ENCODE data around the gene RAB1A. TPM values are rescaled to one million over a fixed set of nuclear protein-coding genes. Genes with fewer than 3 reads are reported as not detected.

Gene RAB1A
- total and polyA plus RNA-seq, 10 of the 15 experiments (the other 5 are each of a cell fraction or from before 2014, with no cell fraction given) = 48.9 to 171 (median 83.4) TPM

- TF ChIP-seq ELK1 (IDR thresholded peaks at IDR 0.05; ENCODE audit: low read depth, low read length) = no peak; the same call in 1 of the 2 replicates
- TF ChIP-seq ZBTB11 (CRISPR knock-in tag; IDR thresholded peaks at IDR 0.05) = no peak
- no peak for TF ChIP-seq USF1 (IDR thresholded peaks at IDR 0.05; ENCODE audit: borderline replicate concordance, extremely low read length, insufficient read depth, low read depth, low read length)
- no peak for TF ChIP-seq BCLAF1 (IDR thresholded peaks at IDR 0.05)
- peak; percentile 65; the same call in 1 of the 2 replicates for TF ChIP-seq SMAD5 (IDR thresholded peaks at IDR 0.05; ENCODE audit: low read depth)
- no peak for TF ChIP-seq NFIC (IDR thresholded peaks at IDR 0.05; ENCODE audit: low read depth, low read length)
- no peak for TF ChIP-seq ZZZ3 (IDR thresholded peaks at IDR 0.05; ENCODE audit: control insufficient read depth, insufficient read length, low read depth)
- TF ChIP-seq IRF3 (IDR thresholded peaks at IDR 0.05) = no peak
- peak; percentile 37; the same call in 1 of the 2 replicates for TF ChIP-seq CHD2 (IDR thresholded peaks at IDR 0.05; ENCODE audit: borderline replicate concordance, low read depth, low read length)
- TF ChIP-seq SREBF2 (IDR thresholded peaks at IDR 0.05; ENCODE audit: low read length) = no peak
- TF ChIP-seq NR2C2 (IDR thresholded peaks at IDR 0.05; ENCODE audit: borderline replicate concordance, control insufficient read depth, insufficient read length, low read depth) = no peak
- peak; percentile 90 for TF ChIP-seq PKNOX1 (IDR thresholded peaks at IDR 0.05)
- TF ChIP-seq MAX (IDR thresholded peaks at IDR 0.05; ENCODE audit: low read depth, low read length) = peak; percentile 46; the same call in 1 of the 2 replicates
Observed at GRCh38 chr2:65129826-65130663, at the start of gene RAB1A (continued).

All from GM12878 (cell line).